ENCODE measurements around the gene DPEP1. TPM values are rescaled to one million over a fixed set of nuclear protein-coding genes. Genes with fewer than 3 reads are reported as not detected.

The DPEP1 gene
- total RNA-seq, 1 experiment from 2014 or later = 8.1 TPM

GRCh38 chr16:89621698-89622409, 8.4 kb downstream of the DPEP1 start:
- ChIA-PET CTCF (no interaction called here), POLR2A (interaction anchor here (0.6 kb wide), 1 partner anchor 10 kb away, joined by 3 read pairs; no protein-coding TSS in a partner anchor)
- intact Hi-C loops (cut with micrococcal nuclease; ENCODE audit: unreplicated experiment) = no loop called here
- no TSS peak for BruUV-seq (replicated peaks)
- H3K4me1 ChIP-seq = peaks cover 40% of the 10 kb centered on the region
- Mint-ChIP-seq H3K36me3 (ENCODE audit: insufficient read depth, unreplicated experiment) (peaks cover 10% of the 10 kb centered on the region), H3K4me3 (ENCODE audit: unreplicated experiment) (no peak overlapping the region), H3K27ac (ENCODE audit: unreplicated experiment) (peak overlapping the region; percentile 42), H3K4me1 (ENCODE audit: low read depth, unreplicated experiment) (peaks cover 25% of the 10 kb centered on the region), H3K9me3 (ENCODE audit: unreplicated experiment) (no peaks in the 10 kb centered on the region), H3K27me3 (ENCODE audit: insufficient read depth, unreplicated experiment) (no peaks in the 10 kb centered on the region)
- H3K27me3 ChIP-seq (replicated peaks; ENCODE audit: control insufficient read depth, insufficient read depth, low read length) = no peaks in the 10 kb centered on the region
- H3K4me3 ChIP-seq (ENCODE audit: low read depth, low read length) = no peak overlapping the region
- no peaks in the 10 kb centered on the region for H3K36me3 ChIP-seq (ENCODE audit: control insufficient read depth, insufficient read depth, low read length)
- H3K9me3 ChIP-seq = no peaks in the 10 kb centered on the region
- no peak for DNase-seq
- no peak for TF ChIP-seq CTCF (IDR thresholded peaks at IDR 0.05; ENCODE audit: insufficient read depth in 1 of 2, low read depth in 1 of 2, low read length in 1 of 2, severe bottlenecking in 1 of 2, unreplicated experiment in 1 of 2)

GRCh38 chr16:89623511-89624261, 10.2 kb downstream of the DPEP1 start:
- intact Hi-C loops (cut with micrococcal nuclease; ENCODE audit: unreplicated experiment) = loop anchor here (2.0 kb wide), 1 partner anchor 17 kb away; no protein-coding TSS in a partner anchor
- no peak for DNase-seq
- H3K9me3 Mint-ChIP-seq (ENCODE audit: unreplicated experiment) = no peaks in the 10 kb centered on the region
- peaks cover 10% of the 10 kb centered on the region for H3K36me3 Mint-ChIP-seq (ENCODE audit: insufficient read depth, unreplicated experiment)
- no peak for TF ChIP-seq CTCF (IDR thresholded peaks at IDR 0.05; ENCODE audit: insufficient read depth in 1 of 2, low read depth in 1 of 2, low read length in 1 of 2, severe bottlenecking in 1 of 2, unreplicated experiment in 1 of 2)
- H3K4me3 ChIP-seq (ENCODE audit: low read depth, low read length) = no peak overlapping the region
- no peaks in the 10 kb centered on the region for H3K36me3 ChIP-seq (ENCODE audit: control insufficient read depth, insufficient read depth, low read length)
- ChIA-PET CTCF (no interaction called here), POLR2A (interaction anchor here (0.8 kb wide), 1 partner anchor 13 kb away, joined by 5 read pairs; no protein-coding TSS in a partner anchor)
- peaks cover 40% of the 10 kb centered on the region for H3K4me1 ChIP-seq
- no TSS peak for BruUV-seq (replicated peaks)
- 0 out of 2 replicates have a peak, but pooled peaks cover under 1% of the 10 kb centered on the region for H3K9me3 ChIP-seq
- H3K27me3 Mint-ChIP-seq (ENCODE audit: insufficient read depth, unreplicated experiment) = no peaks in the 10 kb centered on the region
- H3K27ac Mint-ChIP-seq (ENCODE audit: unreplicated experiment) = peak overlapping the region; percentile 64
- peaks cover 25% of the 10 kb centered on the region for H3K4me1 Mint-ChIP-seq (ENCODE audit: low read depth, unreplicated experiment)
- H3K4me3 Mint-ChIP-seq (ENCODE audit: unreplicated experiment) = no peak overlapping the region
- H3K27me3 ChIP-seq (replicated peaks; ENCODE audit: control insufficient read depth, insufficient read depth, low read length) = no peaks in the 10 kb centered on the region

Data from Caco-2 (cell line).